Measurements from ENCODE around the gene SH2D3A. TPM values are rescaled to one million over a fixed set of nuclear protein-coding genes. Genes with fewer than 3 reads are reported as not detected.
"Not testable (repeated sequence)": the region's sequence is repeated elsewhere in the genome, so short reads cannot be mapped to it uniquely, and the experiment has no call there.

SH2D3A gene
- total RNA-seq, 1 donor from 2014 or later: 0.20 TPM

DNA sequence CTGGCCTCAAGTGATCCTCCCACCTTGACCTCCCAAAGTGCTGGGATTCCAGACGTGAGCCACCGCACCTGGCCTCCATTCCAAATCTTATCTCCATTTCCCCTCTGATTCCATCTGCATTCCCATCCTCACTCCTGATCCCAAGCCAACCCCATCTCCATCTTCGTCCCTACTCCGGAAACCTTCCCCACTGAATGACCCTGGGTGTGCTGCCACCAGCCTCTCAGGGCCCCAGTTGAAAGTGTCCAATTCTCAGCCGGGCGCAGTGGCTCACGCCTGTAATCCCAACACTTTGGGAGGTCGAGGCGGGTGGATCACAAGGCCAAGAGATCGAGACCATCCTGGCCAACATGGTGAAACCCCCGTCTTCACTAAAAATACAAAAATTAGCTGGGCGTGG lies 58.3 kb downstream of the SH2D3A start:
- not testable (repeated sequence) for DNase-seq (ENCODE audit: low read depth, low spot score)

DNA sequence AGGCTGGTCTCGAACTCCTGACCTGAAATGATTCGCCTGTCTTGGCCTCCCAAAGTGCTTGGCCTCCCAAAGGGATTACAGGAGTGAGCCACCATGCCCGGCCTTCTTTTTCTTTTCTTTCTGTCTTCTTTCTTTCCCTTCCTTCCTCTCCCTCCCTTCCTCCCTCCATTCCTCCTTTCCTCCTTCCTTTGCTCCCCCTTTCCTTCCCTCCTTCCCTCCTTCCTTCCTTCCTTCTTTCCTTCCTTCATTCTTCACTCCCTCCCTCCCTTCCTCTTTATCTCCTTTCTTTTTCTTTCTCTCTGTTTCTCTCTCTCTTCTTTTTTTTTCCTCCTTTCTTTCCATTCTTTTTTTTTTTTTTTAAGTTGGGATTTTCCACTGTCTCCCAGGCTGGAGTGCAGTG lies 58.9 kb downstream of the SH2D3A start:
- DNase-seq (ENCODE audit: low read depth, low spot score): no peak

- no peak for DNase-seq (ENCODE audit: low read depth, low spot score)
Observed at GRCh38 chr19:6707658-6708018, 59.6 kb downstream of the SH2D3A start.

DNA sequence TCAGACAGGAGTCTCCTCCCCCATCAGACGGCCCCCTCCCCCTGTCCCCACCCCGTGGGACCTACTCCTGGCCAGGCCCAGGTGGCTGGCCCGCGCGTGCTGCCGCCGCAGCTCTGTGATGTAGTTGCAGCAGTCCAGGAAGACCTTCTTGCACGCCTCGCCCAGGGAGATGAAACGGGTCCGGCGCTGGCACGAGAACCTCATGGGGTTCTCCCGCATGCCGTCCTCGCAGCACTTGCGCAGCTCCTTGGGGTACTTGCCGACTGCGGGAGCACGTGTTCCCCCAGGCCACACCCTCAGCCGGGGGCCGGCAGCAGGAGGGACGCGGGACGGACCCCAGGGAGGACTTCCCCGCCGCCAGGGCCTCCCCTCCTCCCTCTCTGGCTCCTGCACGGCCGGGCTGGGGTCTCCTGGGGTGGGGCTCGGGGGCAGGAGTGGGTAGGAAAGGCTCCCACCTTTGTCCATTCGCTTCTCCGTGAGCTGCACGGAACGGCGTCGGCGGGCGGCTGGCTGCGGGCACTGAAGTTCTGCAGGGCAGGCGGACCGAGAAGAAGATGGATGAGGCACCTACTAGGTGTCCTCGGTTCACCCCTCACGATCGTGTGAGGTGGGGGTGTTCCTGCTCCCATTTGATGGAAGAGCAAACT lies 60.1 kb downstream of the SH2D3A start:
- DNase-seq (ENCODE audit: low read depth, low spot score): no peak

- no peak for DNase-seq (ENCODE audit: low read depth, low spot score)
Observed at GRCh38 chr19:6706633-6706958, 60.6 kb downstream of the SH2D3A start.

GRCh38 chr19:6705931-6706632 lies 61.2 kb downstream of the SH2D3A start:
- DNase-seq (ENCODE audit: low read depth, low spot score): no peak

Other genes starting within 250 kb of the SH2D3A start
- gene TNFSF9, start 236.4 kb downstream of the SH2D3A start, total RNA-seq: 0.40 and 0.53 TPM in 2 replicates
- gene CD70, start 176.3 kb downstream of the SH2D3A start, total RNA-seq: not detected in 2 replicates
- not detected in 2 replicates for gene TNFSF14, start 97.3 kb downstream of the SH2D3A start, total RNA-seq
- gene C3, start 46.8 kb downstream of the SH2D3A start, total RNA-seq: under 0.01 and 0.28 TPM in 2 replicates
- gene GPR108, start 29.9 kb downstream of the SH2D3A start, total RNA-seq: 44.4 and 49.9 TPM in 2 replicates
- 50.5 and 52.7 TPM in 2 replicates for gene TRIP10, start 27.8 kb downstream of the SH2D3A start, total RNA-seq
- 0.07 TPM in 1 of 2 replicates, not detected in the other for gene VAV1, start 5.3 kb upstream of the SH2D3A start, total RNA-seq
- gene ADGRE1, start 120.1 kb upstream of the SH2D3A start, total RNA-seq: not detected in 2 replicates

All from pulmonary artery endothelial cell (primary cell).